Muscle of back (tissue), 11 donors: ENCODE results near the gene IFITM2. TPM values are rescaled to one million over a fixed set of nuclear protein-coding genes. Genes with fewer than 3 reads are reported as not detected.
"Not testable (repeated sequence)": the region's sequence is repeated elsewhere in the genome, so short reads cannot be mapped to it uniquely, and the experiment has no call there.

ENCODE experiments used
- DNase-seq, 3 donors: peaks; one replicate each; pipeline versions ENCODE4 v3.0.0 to v3.0.0-alpha.2; 2013
- polyA plus RNA-seq, 10 donors: library from polyadenylated mRNA; unstranded; fragments of 120-200 nt; gene quantifications; one replicate each; pipeline ENCODE4 v1.2.1, GENCODE V29; 2013; ENCODE audit not compliant: insufficient read length in 10 of 10

Gene IFITM2
- polyA plus RNA-seq, 10 donors = 53.8 to 138 (median 86.2) TPM

GRCh38 chr11:279966-280705 is 27.5 kb upstream of the IFITM2 start:
- DNase-seq = no peak

- no peak for DNase-seq
These were observed 26.7 kb upstream of the IFITM2 start for GRCh38 chr11:280706-281485.

- no peak for DNase-seq
These were observed 26.0 kb upstream of the IFITM2 start for GRCh38 chr11:281486-282161.

- DNase-seq = no peak
These were observed 25.4 kb upstream of the IFITM2 start for GRCh38 chr11:282171-282570.

GRCh38 chr11:282630-283360 is 24.8 kb upstream of the IFITM2 start:
- DNase-seq = no peak

- DNase-seq = no peak
These were observed 24.1 kb upstream of the IFITM2 start for GRCh38 chr11:283405-284104.

GRCh38 chr11:284105-285020 is 23.3 kb upstream of the IFITM2 start:
- DNase-seq = no peak

GRCh38 chr11:285021-285893 is 22.4 kb upstream of the IFITM2 start:
- no peak for DNase-seq

GRCh38 chr11:285894-286220 is 21.8 kb upstream of the IFITM2 start:
- no peak for DNase-seq

GRCh38 chr11:286977-287820 is 20.4 kb upstream of the IFITM2 start:
- not testable (repeated sequence) for DNase-seq

GRCh38 chr11:287821-288477 is 19.7 kb upstream of the IFITM2 start:
- DNase-seq = no peak

- peak in 1 of 3 donors; percentile 65 for DNase-seq
These were observed 18.9 kb upstream of the IFITM2 start, which contains the start of gene PGGHG for GRCh38 chr11:288478-289397. Gene PGGHG, plus strand, starts transcription at chr11:289126. Its CDS starts 691 bp downstream, at chr11:289817.

- DNase-seq = no peak
These were observed 18.3 kb upstream of the IFITM2 start for GRCh38 chr11:289398-289711.

GRCh38 chr11:289712-290620 is 17.6 kb upstream of the IFITM2 start:
- DNase-seq = no peak

GRCh38 chr11:290621-291231 is 16.9 kb upstream of the IFITM2 start:
- no peak for DNase-seq
